Right renal cortex interstitium (tissue), 3 donors: ENCODE measurements around the gene NMUR1. TPM values are rescaled to one million over a fixed set of nuclear protein-coding genes. Genes with fewer than 3 reads are reported as not detected.

Experiments used
- DNase-seq, 3 donors: peaks; one replicate each; pipeline ENCODE4 v3.0.0-alpha.2; 2013; ENCODE audit warnings: low read depth in 3 of 3, low spot score in 2 of 3
- polyA plus RNA-seq, 3 donors: library from polyadenylated mRNA; unstranded; fragments of 120-200 nt; gene quantifications; one replicate each; pipeline ENCODE4 v1.2.1, GENCODE V29; 2013; ENCODE audit not compliant: insufficient read length in 3 of 3

NMUR1 gene
- polyA plus RNA-seq, 3 donors = 0.38 to 0.76 (median 0.50) TPM

- no peak for DNase-seq
Measured at GRCh38 chr2:231494669-231495068, 35.6 kb downstream of the NMUR1 start.

GRCh38 chr2:231490801-231491200 is 39.4 kb downstream of the NMUR1 start:
- DNase-seq = no peak

GRCh38 chr2:231489990-231490389 is 40.3 kb downstream of the NMUR1 start:
- no peak for DNase-seq

GRCh38 chr2:231488331-231488730 is 41.9 kb downstream of the NMUR1 start:
- no peak for DNase-seq

GRCh38 chr2:231486851-231487596 is 43.2 kb downstream of the NMUR1 start:
- DNase-seq = no peak

GRCh38 chr2:231483398-231484329 is 46.6 kb downstream of the NMUR1 start:
- no peak for DNase-seq

- peak in 2 of 3 donors; percentile 33 to 51 for DNase-seq
Measured at GRCh38 chr2:231482806-231483391, 47.3 kb downstream of the NMUR1 start.

GRCh38 chr2:231480781-231481180 is 49.5 kb downstream of the NMUR1 start:
- no peak for DNase-seq

GRCh38 chr2:231479455-231479854 is 50.8 kb downstream of the NMUR1 start:
- no peak for DNase-seq

GRCh38 chr2:231476920-231477319 is 53.3 kb downstream of the NMUR1 start:
- no peak for DNase-seq

- DNase-seq = no peak
Measured at GRCh38 chr2:231475965-231476364, 54.3 kb downstream of the NMUR1 start.

Other genes with a start within 250 kb of the NMUR1 start
- 1 to 10 TPM; 2.5 to 3.4 (median 2.8) TPM for gene B3GNT7, start 134.7 kb downstream of the NMUR1 start, polyA plus RNA-seq
- gene NCL, start 66.0 kb downstream of the NMUR1 start, polyA plus RNA-seq = 1,000 to 10,000 TPM; 1,119 to 1,386 (median 1,308) TPM
- not detected for gene TEX44, start 62.4 kb upstream of the NMUR1 start, polyA plus RNA-seq
- gene PTMA, start 178.1 kb upstream of the NMUR1 start, polyA plus RNA-seq = 1,000 to 10,000 TPM; 2,106 to 2,317 (median 2,301) TPM